ENCODE results near the gene FRYL. TPM values are rescaled to one million over a fixed set of nuclear protein-coding genes. Genes with fewer than 3 reads are reported as not detected.
"Not testable (repeated sequence)": the region's sequence is repeated elsewhere in the genome, so short reads cannot be mapped to it uniquely, and the experiment has no call there.

The FRYL gene
- total RNA-seq, 1 experiment from 2014 or later = 31.4 TPM

DNA sequence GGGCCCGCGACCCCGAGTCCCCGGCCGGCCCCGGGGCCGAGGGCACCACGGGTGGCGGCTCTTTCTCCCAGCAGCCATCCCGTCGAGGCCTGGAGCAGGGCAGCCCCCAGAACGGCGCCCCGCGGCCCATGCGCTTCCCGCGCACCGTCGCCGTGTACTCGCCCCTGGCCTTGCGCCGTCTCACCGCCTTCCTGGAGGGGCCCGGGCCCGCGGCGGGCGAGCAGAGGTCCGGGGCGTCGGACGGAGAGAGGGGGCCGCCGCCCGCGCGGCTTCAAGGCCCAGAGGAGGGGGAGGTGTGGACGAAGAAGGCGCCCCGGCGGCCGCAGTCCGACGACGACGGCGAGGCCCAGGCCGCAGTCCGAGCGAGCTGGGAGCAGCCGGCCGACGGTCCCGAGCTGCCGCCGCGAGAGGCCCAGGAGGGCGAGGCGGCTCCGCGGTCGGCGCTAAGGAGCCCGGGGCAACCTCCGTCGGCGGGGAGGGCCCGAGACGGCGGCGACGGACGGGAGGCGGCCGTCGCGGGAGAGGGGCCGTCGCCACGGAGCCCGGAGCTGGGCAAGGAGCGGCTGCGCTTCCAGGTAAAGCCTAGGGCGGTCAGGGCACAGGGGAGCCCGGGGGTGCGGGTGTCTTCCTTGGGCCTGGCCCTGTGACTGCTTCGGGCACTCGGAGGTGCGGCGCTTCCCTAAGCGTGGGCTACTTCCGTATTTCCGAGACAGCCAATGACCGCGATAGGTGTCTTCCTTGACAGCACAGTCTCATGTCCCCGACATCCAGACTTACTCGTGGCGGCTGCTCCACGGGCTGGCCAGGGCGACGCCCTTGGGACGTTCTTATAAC lies 289.2 kb downstream of the FRYL start:
- DNase-seq (ENCODE audit: low read depth) = no peak

DNA sequence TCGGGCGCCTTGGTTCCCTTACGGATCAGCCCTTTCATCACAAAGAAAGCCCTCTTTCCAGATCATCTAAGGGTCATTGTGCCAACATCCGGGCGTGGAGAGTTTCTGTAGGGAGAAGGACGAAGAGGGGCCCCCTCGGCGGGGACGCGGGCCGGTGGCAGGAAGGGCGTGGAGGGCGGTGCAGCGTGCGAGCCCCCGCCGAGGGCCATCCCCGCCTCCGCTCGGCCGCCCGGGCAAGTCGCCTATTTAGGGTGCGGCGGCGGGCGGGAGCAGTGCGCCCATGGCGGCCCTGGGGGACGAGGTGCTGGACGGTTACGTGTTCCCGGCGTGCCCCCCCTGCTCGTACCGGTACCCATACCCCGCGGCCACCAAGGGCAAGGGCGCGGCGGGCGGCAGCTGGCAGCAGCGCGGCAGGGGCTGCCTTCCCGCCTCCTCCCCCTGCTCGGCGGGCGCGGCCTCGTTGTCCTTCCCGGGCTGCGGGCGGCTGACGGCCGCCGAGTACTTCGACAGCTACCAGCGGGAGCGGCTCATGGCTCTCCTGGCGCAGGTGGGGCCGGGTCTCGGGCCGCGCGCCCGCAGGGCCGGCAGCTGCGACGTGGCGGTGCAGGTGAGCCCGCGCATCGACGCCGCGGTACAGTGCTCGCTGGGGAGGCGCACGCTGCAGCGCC lies 289.9 kb downstream of the FRYL start, which contains the start of gene ZAR1:
ZAR1 (plus strand) TSS at position 241 of the 668 bp plus-strand sequence; CDS start at position 281, 40 bp downstream.
- peak; percentile 20 for DNase-seq (ENCODE audit: low read depth)

DNA sequence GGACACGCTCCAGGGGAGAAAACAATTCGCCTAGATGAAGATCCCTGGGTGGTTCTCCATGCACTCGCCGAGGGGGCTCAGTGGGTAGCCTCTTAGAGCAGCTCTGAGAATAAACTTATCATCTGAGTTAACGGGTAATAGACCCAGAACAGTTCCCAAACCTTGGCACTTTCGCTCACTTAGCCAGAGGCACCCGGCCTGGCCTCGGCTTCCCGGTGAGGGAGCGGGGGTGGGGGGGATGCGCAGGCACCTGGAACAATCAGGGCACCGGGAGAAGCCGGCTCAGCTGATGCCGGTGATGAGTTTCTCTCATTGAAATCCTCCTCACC lies 290.4 kb downstream of the FRYL start:
- no peak for DNase-seq (ENCODE audit: low read depth)

DNA sequence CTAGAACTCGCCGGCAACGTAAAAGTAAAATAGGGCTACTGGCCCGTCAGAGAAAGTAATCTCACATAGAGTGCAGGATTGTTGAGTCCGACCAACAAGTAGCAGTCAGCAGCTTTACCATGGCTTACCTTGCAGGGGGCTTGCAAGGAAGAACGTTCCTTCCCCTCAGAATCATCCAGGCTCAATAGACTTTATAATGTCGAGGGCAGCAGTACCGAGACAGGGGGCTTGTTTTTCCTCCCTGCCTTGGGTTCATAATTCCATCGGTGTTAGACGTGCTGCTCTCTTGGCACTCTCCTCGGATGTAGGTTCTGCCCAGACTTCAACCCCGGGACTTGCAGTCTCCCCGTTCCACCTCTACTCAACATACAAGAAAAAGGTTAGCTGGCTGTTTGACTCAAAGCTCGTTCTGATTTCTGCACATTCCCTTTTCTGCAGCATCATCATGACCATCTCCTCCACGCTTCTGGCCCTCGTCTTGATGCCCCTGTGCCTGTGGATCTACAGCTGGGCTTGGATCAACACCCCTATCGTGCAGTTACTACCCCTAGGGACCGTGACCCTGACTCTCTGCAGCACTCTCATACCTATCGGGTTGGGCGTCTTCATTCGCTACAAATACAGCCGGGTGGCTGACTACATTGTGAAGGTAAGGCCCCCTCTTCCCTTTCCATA lies 295.4 kb downstream of the FRYL start:
- no peak for DNase-seq (ENCODE audit: low read depth)

DNA sequence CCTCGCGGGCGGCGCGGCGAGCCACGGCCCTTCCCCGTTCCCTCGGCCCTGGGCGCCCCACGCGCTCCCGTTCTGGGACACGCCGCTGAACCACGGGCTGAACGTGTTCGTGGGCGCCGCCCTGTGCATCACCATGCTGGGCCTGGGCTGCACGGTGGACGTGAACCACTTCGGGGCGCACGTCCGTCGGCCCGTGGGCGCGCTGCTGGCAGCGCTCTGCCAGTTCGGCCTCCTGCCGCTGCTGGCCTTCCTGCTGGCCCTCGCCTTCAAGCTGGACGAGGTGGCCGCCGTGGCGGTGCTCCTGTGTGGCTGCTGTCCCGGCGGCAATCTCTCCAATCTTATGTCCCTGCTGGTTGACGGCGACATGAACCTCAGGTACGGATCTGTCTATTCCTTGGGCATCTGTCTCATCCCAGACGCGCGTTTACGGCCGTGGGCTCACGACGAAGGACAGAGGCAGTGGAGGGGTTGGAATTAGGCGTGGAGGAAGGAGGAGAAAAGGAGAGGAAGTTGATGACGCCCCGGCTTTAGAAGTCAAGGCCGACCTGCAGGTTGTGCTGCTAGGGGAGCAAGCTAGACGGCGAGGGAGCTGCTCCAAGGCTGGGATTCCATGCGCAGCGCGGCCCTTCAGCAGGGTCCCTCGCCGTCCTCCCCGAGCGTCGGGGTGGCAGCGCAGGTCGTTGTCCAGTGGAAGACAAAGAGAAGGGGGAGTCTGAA lies 296.1 kb downstream of the FRYL start:
- no peak for DNase-seq (ENCODE audit: low read depth)

DNA sequence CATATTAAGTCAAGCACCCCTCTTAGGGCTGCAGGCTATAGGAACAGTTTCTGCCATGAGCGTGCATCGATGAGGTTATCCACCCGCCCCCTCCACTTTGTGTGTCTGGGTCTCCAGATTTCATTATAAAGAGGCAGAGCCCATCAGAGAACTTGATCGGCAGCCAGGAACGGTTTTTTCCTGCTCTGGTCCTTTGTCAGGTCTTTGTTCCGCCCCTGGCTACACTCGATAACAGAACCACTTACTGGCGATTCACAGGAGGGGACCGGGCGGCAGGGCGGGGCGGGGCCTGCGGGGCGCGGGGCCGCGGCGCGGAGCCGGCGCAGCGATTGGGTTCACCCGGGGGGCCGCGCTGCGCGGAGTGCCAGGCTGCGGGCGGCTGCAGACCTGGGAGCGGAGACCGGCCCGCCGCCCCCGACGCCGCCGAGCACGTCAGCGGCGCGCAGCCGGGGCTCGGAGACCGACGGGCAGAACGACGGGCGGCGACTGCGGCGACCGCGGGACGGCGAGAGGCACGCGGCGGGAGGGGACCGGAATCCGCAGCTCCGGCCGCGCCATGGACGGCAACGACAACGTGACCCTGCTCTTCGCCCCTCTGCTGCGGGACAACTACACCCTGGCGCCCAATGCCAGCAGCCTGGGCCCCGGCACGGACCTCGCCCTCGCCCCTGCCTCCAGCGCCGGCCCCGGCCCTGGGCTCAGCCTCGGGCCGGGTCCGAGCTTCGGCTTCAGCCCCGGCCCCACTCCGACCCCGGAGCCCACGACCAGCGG lies 296.9 kb downstream of the FRYL start, which contains the start of gene SLC10A4:
SLC10A4 (plus strand) TSS at position 338 of the 771 bp plus-strand sequence; CDS start at position 557, 219 bp downstream.
- DNase-seq (ENCODE audit: low read depth) = peak; percentile 27

DNA sequence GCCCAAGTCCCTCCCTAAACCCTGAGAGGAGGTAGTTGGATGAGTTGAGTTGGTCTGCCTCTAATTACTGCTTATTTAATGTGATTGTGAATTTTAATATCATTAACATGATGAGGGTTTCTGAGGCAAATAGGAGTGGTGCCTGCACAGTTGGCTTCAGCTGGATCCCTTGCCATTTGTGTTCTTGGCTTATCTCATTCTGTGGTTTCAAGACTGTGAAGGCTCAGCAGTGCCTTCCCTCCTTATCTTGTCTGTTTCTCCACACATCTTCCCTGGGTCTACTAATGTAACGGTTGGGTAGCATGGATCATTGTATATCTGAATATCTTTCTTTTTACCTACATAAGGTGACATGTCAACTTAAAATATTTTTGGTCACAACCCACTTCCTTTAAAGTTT lies 298.5 kb downstream of the FRYL start:
- DNase-seq (ENCODE audit: low read depth) = no peak

DNA sequence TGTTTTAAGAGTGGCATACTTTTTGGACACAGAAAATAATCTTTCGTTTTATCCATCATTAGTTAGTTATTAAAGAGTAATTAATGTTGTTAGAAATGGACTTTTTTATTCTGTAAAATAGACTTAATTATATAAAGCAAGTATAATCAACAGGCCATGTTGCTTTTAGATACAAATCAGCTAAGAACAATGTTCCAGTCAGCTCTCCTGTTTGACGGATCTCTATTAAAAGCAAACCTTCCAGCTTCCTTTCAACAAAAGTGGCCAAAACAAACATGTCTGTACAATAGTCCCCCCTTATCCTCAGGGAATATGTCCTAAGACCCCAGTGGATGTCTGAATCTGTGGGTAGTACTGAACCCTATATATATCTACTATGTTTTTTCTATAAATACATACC lies 301.8 kb downstream of the FRYL start:
- DNase-seq (ENCODE audit: low read depth) = no peak

DNA sequence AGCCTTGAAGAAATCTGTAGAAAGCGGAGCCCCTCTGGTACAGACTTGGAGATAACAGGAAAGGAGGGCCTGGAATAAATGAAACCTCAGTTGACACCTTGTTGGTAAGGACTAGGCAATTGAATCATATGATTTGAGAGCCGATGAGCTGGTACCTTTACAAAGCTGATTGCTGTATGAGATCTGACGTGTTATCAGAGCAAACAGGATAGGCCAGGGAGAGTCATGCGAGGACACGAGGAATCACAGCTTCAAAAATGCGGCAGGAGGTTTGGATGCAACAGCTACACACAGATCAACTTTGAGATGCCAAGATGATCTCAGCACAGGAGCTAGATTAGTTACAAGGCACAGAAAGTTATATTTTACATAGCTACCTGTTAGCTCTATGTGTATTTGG lies 304.3 kb downstream of the FRYL start:
- no peak for DNase-seq (ENCODE audit: low read depth)

DNA sequence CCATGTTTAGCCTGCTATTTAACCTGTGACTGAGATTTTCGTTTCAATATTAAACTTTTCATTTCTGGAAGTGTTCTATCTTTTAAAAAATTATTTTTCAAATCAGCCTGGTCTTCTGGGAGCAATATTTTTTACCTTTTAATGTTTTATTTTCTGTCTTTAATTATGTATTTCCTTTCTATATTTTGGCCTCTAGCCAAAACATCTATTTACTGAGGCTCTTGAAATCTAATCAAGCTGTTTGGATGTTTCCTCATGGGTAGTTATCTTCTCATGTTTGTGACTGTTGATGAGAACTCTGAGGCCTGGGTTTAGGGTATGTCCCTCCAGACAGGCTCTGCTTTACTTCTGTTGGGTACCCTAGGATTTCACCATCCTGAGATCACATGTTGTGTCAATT lies 307.3 kb downstream of the FRYL start:
- DNase-seq (ENCODE audit: low read depth) = no peak

DNA sequence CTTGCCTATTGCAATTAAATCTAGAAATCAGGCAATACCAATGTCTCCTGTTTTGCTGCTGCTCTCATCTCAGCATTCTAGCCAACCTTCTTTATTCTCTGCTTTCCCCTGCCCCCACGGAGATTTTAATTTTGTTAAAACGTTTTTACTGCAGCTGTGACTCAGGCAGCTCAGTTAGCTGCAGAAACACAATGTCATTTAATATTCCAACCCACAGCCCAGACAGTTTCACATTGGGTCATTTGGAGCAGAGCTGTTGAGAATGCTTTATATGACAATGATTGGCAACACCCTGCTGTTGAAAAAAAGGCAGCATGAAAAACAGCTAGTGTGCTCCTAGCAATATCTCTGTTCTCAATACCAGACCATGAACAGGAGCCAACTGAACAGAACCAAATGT lies 309.5 kb downstream of the FRYL start:
- DNase-seq (ENCODE audit: low read depth) = no peak

DNA sequence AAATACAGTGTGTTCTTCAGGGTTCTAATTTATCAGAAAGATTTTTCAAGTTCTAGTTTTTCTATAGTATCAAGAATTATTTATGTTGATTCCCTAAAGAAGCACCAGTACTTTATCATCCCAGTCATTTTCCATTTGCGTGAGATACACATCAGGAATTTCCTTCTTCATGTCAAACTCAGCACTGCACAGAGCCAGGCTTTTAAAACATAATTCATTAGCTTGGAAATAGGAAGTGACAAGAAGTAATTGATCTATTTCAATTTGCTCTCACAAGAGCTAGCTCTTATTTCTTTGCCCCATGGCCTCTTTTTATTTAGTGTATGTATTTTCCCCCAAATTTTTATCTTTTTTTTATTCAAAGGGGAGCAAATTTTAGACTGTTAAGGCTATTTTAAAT lies 309.9 kb downstream of the FRYL start:
- DNase-seq (ENCODE audit: low read depth) = no peak

DNA sequence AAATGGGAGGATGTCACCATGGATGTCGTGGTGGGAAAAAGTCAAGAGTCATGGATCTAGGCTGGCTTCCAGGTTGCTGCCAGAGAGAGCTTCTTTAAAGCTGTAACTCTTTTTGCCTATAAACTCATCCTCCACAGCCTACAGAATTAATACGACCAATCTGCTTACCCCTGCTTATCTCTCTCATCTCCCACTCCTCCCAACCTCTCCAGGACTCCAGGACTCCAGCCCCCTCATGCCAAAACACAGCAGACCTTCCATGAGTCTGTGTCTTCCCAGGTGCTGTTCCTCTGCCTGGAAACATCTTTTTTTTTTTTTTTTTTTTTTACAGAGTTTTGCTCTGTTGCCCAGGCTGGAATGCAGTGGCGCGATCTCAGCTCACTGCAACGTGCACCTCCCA lies 312.2 kb downstream of the FRYL start:
- no peak for DNase-seq (ENCODE audit: low read depth)

DNA sequence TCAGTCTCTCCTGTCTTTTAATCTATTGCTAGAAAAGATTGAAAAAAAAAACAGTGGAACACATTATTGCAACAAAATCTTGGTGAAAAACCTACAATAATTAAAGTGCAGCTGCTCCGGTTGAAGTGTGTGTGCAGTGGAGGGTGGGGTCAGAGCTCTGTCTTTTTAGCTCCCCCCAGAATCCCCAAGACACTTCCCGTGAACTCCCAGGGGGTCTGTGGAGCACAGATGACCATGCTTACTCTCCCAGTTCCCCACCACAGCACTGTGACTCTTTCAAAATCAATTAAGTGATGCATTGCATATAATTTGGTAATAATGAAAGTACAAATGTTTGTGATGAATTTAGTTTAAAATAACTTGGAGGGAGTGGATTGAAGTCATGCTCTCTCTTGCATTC lies 312.6 kb downstream of the FRYL start:
- DNase-seq (ENCODE audit: low read depth) = no peak

DNA sequence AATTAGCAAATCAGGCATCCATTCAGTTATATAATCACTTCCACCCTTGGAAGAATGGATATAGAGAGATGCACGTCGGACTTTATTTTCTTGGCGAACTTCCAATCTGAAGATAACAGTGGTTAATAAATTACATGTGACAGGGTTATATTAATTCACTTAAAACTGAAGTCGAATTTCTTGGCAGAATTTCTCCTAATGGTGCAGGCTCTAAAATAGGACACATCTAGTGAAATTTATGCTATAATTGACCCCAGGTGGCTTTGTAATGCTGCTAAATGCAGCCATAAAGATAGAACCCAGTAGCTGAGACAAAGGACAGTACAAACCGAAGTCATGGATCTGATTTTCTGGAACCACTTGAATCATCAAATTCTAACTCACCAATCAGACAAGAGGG lies 317.7 kb downstream of the FRYL start:
- DNase-seq (ENCODE audit: low read depth) = no peak

DNA sequence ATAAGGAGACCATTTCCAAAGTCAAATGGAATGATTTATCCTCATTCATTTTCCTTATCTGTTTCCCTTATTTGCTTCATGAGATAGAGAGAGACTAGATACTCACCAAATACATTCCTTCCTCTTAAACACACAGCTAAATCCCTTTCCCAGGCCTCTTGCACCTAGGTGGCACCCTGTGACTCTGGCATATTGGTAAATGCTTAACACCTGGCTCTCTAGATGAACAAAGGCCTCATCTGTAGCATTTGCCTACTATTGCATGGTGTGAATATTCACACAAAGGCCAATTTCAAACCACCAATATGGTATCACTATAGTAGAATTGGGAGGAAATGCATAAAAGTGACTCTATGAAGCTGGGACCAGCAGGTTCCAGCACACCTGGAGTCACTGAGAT lies 319.1 kb downstream of the FRYL start:
- DNase-seq (ENCODE audit: low read depth) = no peak

DNA sequence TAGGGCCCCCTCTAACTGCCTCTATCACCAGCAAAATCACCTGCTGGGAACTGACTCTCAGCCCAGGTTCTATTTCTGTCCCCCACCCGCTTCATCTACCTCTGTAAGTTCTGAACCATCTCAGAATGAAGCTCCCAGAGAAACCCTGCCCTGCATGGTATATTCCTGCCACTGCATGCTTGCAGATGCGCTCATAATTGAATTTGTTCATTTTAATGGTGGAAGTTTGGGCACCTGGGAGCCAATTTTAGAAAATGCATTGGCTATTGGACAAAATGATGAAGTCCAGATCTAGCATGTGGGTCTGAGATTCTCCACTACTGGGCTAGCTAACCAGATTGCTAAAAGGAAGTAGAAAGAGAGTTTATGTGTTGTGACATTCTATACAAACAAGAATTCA lies 325.5 kb downstream of the FRYL start:
- DNase-seq (ENCODE audit: low read depth) = no peak

DNA sequence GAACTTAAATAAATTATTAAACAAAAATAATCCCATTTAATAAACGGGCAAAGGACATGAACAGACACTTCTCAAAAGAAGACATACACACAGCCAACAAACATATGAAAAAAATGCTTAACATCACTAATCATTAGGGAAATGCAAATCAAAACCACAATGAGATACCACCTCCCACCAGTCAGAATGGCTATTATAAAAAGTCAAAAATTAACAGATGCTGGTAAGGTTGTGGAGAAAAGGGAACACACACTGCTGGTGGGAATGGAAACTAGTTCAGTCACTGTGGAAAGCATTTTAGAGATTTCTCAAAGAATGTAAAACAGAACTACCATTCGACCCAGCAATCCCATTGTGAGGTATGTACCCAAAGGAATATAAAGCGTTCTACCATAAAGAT lies 328.4 kb downstream of the FRYL start:
- not testable (repeated sequence) for DNase-seq (ENCODE audit: low read depth)

DNA sequence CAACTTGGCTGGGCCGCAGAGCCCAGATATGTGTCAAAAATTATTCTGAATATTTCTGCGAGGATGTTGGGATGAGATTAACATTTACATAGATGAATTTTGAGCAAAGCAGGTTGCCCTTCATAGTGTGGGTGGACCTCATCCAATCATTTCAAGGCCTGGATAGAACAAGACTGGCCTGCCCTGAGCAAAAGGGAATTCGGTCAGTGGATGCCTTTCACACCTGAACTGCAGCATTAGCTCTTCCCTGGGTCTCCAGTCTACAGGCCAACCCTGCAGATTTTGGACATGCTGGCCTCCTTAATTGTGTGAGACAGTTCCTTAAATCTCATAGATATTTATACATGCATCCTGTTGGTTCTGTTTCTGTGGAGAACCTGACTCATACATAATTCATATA lies 329.3 kb downstream of the FRYL start:
- DNase-seq (ENCODE audit: low read depth) = no peak

DNA sequence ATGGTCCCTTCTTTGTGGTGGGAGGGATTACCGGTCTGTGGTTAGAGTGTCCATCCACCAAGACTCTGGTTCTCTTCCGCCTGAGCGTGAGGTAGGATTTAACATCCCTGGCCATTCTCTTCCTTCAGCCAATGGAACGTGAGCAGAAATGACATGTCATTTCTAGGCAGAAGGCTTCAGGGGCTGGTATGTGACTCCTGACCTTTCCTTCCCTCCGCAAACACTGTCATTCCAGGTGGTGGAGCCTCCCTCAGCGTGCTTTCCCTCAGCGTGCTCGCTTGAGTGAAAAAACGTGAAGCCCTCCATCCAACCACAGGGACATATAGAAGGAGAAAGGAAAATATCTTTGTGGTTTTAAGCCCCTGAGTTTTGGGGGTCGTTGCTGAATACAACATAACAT lies 330.9 kb downstream of the FRYL start:
- DNase-seq (ENCODE audit: low read depth) = no peak

All from Daoy (cell line).